PFSK-1 (cell line): ENCODE results near the gene SOWAHB.

ENCODE experiments used
- FOXP2 ChIP-seq: optimal IDR thresholded peaks from 2 replicates; pipeline ENCODE3; 2011; ENCODE audit warnings: borderline replicate concordance, control low read depth, inconsistent platforms; ENCODE audit not compliant: insufficient read depth; ENCODE audit errors: extremely low read length, extremely low read depth
- POLR2AphosphoS5 ChIP-seq: IDR thresholded peaks from 2 replicates; pipeline ENCODE4 v1.6.1; 2012; ENCODE audit warnings: low read depth, mild to moderate bottlenecking, control low read depth, low read length, moderate library complexity
- REST ChIP-seq, 2 experiments: IDR thresholded peaks; 2 replicates each; pipeline versions ENCODE4 v1.6.1 to v1.8.0; 2011 to 2012; ENCODE audit warnings: low read depth in 2 of 2, low read length in 2 of 2, control low read depth in 1 of 2, inconsistent platforms in 1 of 2, mild to moderate bottlenecking in 1 of 2, moderate library complexity in 1 of 2; ENCODE audit not compliant: insufficient read depth in 1 of 2
- SIN3A ChIP-seq: IDR thresholded peaks from 2 replicates; pipeline ENCODE4 v1.6.1; 2012; ENCODE audit warnings: mild to moderate bottlenecking, low read length, moderate library complexity, borderline replicate concordance; ENCODE audit not compliant: insufficient read depth
- TAF1 ChIP-seq: IDR thresholded peaks from 2 replicates; pipeline ENCODE4 v1.6.1; 2012; ENCODE audit warnings: low read length, control low read depth, borderline replicate concordance; ENCODE audit not compliant: insufficient read depth

GRCh38 chr4:76892001-76892400 is 5.9 kb downstream of the SOWAHB start:
- no peak for TF ChIP-seq SIN3A
- TF ChIP-seq REST (IDR thresholded peaks at IDR 0.05; ENCODE audit: insufficient read depth in 1 of 2, low read depth in 2 of 2, low read length in 2 of 2): no peak
- no peak for TF ChIP-seq TAF1
- TF ChIP-seq POLR2AphosphoS5: no peak
- TF ChIP-seq FOXP2: no peak
